GM12878 (cell line): ENCODE results near the gene P4HTM. TPM values are rescaled to one million over a fixed set of nuclear protein-coding genes. Genes with fewer than 3 reads are reported as not detected.

Experiments
- ASH2L ChIP-seq: fragments of 300-600, 200-600 bp; sonication (generic); IDR thresholded peaks from 2 replicates; pipeline ENCODE4 v1.6.1; 2017; ENCODE audit warnings: low read depth, mild to moderate bottlenecking, borderline replicate concordance
- BCLAF1 ChIP-seq: fragments of 450-650 bp; IDR thresholded peaks from 2 replicates; pipeline ENCODE4 v1.6.1; 2017; ENCODE audit warnings: antibody characterized with exemption, mild to moderate bottlenecking, moderate library complexity
- CBFB ChIP-seq: IDR thresholded peaks from 2 replicates; pipeline ENCODE4 v1.6.1; 2016; ENCODE audit warnings: antibody characterized with exemption, low read depth
- CUX1 ChIP-seq: IDR thresholded peaks from 2 replicates; pipeline ENCODE4 v1.6.1; 2012; ENCODE audit warnings: improper control_type of control experiment, low read depth, low read length; ENCODE audit not compliant: insufficient replicate concordance
- DPF2 ChIP-seq: fragments of 450-650 bp; IDR thresholded peaks from 2 replicates; pipeline ENCODE4 v1.6.1; 2017; ENCODE audit warnings: mild to moderate bottlenecking
- E4F1 ChIP-seq: fragments of 450-650 bp; IDR thresholded peaks from 2 replicates; pipeline ENCODE4 v1.6.1; 2018; ENCODE audit warnings: borderline replicate concordance, mild to moderate bottlenecking; ENCODE audit not compliant: partially characterized antibody
- EED ChIP-seq: sonication (generic); IDR thresholded peaks from 2 replicates; pipeline ENCODE4 v1.6.1; 2016; ENCODE audit warnings: antibody characterized with exemption, low read depth
- JUND ChIP-seq: IDR thresholded peaks from 2 replicates; pipeline ENCODE4 v1.6.1; 2012; ENCODE audit warnings: low read depth, mild to moderate bottlenecking, low read length, improper control_type of control experiment, moderate library complexity
- NR2C1 ChIP-seq: fragments of 450-650 bp; IDR thresholded peaks from 2 replicates; pipeline ENCODE4 v1.6.1; 2017; ENCODE audit warnings: antibody characterized with exemption, mild to moderate bottlenecking, moderate library complexity
- SIX5 ChIP-seq: IDR thresholded peaks from 2 replicates; pipeline ENCODE4 v1.6.1; 2011; ENCODE audit warnings: mild to moderate bottlenecking, low read depth, low read length, moderate library complexity; ENCODE audit not compliant: severe bottlenecking
- SP1 ChIP-seq: IDR thresholded peaks from one replicate; pipeline ENCODE4 v1.6.1; 2011; ENCODE audit warnings: low read depth, low read length
- YY1 ChIP-seq: IDR thresholded peaks from 2 replicates; pipeline ENCODE4 v1.6.1; 2011; ENCODE audit warnings: low read depth, mild to moderate bottlenecking, low read length
- ZBTB40 ChIP-seq: fragments of 450-650 bp; IDR thresholded peaks from 2 replicates; pipeline ENCODE4 v1.6.1; 2016; ENCODE audit warnings: mild to moderate bottlenecking, moderate library complexity, borderline replicate concordance
- ZNF274 ChIP-seq: IDR thresholded peaks from one replicate; pipeline ENCODE4 v1.8.0; 2011; ENCODE audit not compliant: insufficient read length, insufficient read depth
- polyA plus RNA-seq, 11 experiments: library from polyadenylated mRNA; depleted of rRNA in 4 of 11; unstranded in 6 of 11; stranded (reverse) in 5 of 11; fragments of >200 nt; fragmentation: Nextera tagmentation in 4 of 11; fragmentation: Illumina TruSeq in 1 of 11; extraction: Ambion mirVana in 4 of 11; extraction: Trizol in 1 of 11; gene quantifications; 1 replicate in 1 of 11; 2 replicates in 10 of 11; pipeline versions ENCODE4 v1.2.1 to v1.2.3, GENCODE V29; 2011 to 2016; ENCODE audit warnings: inconsistent platforms in 2 of 11, missing spikeins in 2 of 11, low read depth in 1 of 11
- total RNA-seq, 4 experiments: library from RNA; depleted of rRNA in 3 of 4; stranded (reverse); fragments of >200 nt in 3 of 4; fragmentation: Illumina TruSeq in 1 of 4; extraction: Trizol in 1 of 4; gene quantifications; 2 replicates each; pipeline versions ENCODE4 v1.2.1 to v1.2.3, GENCODE V29; 2013 to 2021

The P4HTM gene
- total and polyA plus RNA-seq, 10 of the 15 experiments (the other 5 are each of a cell fraction or from before 2014, with no cell fraction given), result 0.76 to 28.8 (median 22.9) TPM

GRCh38 chr3:49021813-49022687 lies 32.0 kb downstream of the P4HTM start, which contains the start of gene NDUFAF3 (continued):
- TF ChIP-seq E4F1 (no peak), BCLAF1 (no peak), JUND (no peak), ZNF274 (no peak), DPF2 (peak; percentile 95), NR2C1 (peak; percentile 48; the same call in 1 of the 2 replicates), YY1 (peak; percentile 93), ASH2L (no peak; the same call in 1 of the 2 replicates), SIX5 (peak; percentile 27), EED (0 out of 2 replicates have a peak, but pooled peaks have one; percentile 31), ZBTB40 (no peak), SP1 (peak; percentile 42), CUX1 (peak; percentile 63), CBFB (no peak)
